ENCODE data around the gene KRT31.
"Not testable (repeated sequence)": the region's sequence is repeated elsewhere in the genome, so short reads cannot be mapped to it uniquely, and the experiment has no call there.

KRT31 gene

DNA sequence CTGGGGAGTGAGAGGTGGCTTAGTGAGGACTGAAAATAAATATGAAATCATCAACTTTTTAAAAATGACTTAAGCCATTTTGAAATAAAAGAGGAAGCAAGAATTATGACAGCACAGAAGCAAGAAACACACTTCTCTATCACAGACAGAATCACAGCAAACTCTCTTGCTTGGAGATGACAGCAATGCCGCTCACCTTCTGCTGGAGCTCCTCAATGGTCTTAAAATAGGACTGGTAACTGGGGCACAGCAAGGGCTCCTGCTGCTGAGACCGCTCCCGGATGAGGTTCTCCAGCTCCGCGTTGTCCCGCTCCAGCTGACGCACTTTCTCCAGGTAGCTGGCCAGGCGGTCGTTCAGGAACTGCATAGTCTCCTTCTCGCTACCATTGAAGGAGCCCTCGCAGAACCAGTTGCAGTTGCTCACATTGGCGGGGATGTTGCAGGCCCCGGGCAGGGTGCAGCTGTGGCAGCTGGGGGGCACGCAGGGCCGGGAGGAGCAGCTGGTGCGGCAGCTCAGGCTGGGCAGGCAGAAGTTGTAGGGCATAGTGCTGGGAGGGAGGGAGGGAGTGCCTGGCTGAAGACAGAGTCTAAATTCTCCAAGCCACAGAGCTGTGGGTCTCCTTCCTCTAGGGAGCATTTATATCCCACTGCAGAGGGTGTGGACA lies at the start of gene KRT31:
Gene KRT31 (minus strand): TSS at position 613 of the 665 bp plus-strand sequence. CDS start 69 bp downstream, at position 544.
- DNase-seq: no peak

DNA sequence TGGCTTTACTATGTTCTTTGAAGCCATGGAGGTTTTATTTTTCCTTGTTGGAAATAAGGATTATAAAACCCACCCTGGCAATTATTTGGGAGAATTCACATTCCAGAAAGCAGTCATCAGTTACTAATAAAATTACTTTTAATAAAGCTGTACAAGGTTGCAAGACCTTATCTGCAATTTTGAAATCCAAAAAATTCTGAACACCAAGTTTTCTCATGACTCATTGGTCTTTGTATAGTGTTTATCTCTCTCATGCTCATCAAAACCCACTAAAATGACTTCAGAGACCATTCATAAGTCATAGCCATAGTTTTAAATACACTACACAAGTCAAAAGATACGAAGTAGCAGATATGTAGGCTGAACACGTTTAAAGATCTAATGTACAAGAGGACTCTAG lies 49.4 kb upstream of the KRT31 start:
- no peak for DNase-seq

DNA sequence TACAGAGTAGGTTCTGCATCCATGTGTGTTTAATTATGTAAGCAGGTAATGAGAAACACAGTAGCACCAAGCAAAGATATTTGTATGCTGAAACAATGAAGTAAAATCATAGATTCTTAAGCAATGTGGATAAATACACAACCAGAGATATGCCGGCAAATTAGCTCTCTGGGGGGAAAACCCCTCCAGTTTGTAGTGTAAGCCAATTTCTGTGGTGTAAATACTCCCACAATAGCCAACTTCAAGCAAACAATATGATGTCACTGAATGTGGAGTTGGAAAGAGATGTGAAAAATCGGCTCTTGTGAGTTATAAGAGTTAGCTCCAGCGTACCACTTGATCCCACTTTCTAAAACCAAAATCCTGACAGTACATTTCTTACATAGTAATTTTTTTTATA lies 47.2 kb upstream of the KRT31 start:
- DNase-seq: no peak

DNA sequence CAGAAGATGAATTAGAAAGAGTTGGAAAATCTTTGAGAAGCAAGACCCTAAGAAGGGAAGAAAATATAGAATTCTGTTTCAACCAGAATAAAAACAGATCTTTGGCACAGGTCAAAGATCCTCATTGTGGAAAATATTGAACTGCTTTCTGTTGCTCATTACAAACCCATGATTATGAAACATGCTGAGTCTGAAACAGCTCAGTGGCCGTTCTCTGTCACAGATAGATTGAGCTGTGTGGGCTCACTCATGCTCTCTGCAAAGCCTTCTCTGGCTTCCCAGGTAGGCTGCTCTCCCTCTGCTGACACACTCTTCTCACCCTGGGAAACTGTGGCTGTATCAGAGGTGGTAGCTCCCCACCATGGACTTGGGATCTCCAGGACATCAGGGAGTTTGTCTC lies 46.8 kb upstream of the KRT31 start:
- no peak for DNase-seq

DNA sequence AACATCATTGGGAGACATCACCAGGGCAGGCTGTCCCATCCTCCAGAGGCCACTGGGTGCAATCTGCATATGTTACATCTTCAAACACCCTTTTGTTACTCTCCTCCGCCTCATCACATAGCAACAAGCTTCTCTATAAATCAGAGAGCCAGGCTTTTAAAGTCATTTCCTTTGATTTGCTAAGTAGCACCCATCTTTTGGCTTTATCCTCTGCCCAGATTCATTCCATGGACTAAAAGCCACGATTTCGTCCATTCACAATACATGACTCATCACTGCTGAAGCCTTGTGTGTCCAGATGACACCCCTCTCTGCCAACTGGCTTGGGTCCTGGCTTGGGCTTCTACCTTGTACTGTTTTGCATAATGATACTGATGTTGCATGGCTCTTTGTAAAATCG lies 45.3 kb upstream of the KRT31 start:
- no peak for DNase-seq

DNA sequence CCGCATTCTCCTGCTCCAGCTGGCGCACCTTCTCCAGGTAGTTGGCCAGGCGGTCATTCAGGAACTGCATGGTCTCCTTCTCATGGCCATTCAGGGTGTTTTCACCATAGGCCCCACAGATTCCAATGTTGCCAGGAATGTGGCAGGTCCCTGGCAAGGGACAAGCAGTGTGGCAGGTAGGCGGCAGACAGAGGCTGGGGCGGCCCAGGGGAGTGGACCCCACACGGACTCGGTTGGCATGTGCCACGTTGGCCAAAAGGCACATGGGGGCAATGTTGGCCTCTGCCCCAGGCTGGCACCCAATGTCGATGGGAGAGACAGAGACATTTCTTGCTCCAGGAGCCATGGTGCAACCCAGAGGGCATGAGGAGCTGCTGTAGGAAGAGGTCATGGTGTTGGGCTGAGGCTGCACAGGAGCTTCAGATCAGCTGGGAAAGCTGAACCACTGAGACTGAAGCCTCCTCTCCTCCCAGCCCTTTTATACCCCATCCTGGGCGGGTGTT lies 43.2 kb upstream of the KRT31 start, which contains the start of gene KRT38:
Gene KRT38 (minus strand): TSS at position 453 of the 503 bp plus-strand sequence. CDS start 62 bp downstream, at position 391.
- no peak for DNase-seq

DNA sequence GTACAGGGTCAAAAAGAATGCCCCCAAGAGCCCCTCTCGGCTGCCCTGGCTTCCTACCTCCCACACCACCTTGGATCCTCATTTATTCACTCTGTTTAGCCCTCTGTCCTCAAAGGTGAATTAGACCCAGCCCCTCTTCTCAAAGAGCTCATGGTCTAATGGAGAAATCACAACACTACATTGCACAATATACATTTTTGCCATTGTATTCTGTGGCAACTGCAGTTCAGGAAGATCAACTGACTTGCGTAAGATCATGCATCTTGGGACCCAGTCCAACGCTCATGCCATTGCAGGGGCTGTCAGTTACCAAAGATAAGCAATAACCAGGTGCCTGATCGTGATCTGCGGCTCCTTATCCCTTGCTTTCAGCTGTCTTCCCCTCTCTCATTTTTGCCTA lies 42.0 kb upstream of the KRT31 start:
- DNase-seq: no peak

DNA sequence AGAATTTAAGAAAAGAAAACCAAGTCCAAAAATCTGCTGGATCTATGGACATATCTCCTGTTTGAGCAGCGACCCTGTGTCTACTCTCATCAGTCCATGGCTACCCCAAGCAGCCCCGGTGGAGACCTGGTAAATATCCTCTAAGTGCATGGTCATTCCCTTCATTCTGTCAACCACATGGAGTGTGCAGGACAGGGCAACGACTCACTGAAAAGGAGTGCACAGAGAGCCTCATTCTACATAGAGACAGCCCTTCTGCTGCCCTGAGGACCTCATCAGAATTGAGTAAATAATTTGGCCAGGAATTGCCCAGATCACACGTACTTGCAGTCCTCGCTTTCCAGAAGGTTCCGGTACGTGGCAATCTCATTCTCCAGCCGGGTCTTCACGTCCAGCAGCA lies 40.4 kb upstream of the KRT31 start:
- no peak for DNase-seq

DNA sequence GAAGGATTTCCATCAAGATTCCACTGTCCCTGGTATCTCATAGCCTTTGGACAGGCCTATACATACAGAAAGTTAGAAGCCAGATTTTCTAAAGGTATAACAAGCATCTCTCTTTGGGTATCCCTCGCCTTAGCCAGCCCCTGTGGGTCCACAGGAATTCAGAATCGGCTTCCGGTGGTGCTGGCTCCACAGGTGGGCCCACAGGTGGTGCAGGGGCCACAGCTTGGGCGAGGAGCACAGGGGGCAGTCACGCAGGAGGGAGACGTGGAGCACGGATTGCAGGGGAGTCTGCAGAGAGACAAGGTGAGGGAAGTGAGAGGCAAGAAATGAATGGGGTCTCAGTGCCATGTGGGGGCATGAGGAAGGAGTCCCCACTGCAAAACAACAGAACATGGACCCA lies 39.8 kb upstream of the KRT31 start:
- no peak for DNase-seq

DNA sequence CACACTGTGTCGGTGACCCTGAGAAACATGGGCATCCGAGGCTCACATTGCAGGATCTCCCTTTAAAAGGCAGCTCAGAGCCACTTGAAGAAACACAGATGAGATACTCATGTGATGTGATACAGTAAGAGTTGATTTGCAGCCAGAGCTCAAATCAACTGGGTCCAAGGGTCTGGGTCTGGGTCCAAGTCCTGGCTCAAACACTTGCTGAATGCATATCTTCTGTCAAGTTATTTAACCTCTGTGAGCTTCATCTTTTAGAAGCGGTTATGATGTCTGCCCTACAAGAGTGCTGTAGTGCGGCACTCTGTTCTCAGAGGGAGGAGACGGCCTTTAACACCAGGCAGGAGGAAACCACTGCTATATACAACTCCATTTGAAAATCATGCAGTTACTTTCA lies 37.0 kb upstream of the KRT31 start:
- DNase-seq: no peak

DNA sequence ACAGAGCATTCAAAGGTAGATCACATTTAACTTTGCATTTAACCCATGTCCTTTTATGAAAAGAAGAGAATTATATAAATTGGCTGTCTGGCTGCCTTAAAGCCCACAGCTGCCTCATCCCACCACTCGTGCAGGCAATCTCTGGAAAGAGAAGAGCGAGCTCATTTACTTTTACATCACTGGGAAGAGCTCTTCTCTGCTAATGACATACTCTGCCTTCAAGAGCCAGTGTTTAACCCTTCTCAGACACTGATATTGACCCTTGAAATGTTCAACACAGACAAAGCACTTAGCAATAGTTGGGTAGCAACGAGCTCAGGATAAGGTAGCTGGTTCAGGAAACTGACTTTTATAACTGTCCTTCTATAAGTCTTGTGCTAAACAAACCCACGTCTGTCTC lies 36.6 kb upstream of the KRT31 start:
- peak; percentile 40 for DNase-seq

DNA sequence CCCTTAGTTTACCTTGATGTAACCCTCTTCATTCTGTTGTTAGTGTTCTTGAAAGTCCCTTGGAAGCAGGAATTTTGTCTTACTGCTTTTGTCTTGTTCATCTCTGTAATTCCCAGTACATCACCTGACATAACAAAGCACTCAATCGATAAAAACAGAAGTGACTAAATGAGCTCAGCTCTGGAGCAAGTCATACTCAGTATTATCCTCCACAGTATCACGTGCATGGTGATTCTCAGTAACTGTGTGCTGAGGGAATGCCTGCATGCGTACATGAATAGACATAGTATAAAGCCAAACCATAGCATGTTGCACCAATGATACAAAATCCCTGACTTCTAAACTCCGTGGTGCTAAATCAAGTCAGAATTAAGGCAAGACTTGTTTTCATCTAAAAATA lies 36.2 kb upstream of the KRT31 start:
- no peak for DNase-seq

DNA sequence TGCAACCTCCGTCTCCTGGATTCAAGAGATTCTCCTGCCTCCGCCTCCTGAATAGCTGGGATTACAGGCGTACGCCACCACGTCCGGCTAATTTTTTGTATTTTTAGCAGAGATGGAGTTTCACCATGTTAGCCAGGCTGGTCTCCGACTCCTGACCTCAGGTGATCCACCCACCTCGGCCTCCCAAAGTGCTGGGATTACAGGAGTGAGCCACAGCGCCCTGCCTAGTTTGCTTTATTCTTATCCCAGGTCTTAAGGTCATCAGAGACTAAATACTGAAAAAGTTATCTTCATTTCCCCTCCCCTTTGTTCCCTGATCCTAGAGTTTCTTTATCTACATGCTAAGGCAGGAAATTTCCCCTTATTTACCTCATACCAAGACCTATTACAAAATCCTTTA lies 33.0 kb upstream of the KRT31 start:
- DNase-seq: not testable (repeated sequence)

DNA sequence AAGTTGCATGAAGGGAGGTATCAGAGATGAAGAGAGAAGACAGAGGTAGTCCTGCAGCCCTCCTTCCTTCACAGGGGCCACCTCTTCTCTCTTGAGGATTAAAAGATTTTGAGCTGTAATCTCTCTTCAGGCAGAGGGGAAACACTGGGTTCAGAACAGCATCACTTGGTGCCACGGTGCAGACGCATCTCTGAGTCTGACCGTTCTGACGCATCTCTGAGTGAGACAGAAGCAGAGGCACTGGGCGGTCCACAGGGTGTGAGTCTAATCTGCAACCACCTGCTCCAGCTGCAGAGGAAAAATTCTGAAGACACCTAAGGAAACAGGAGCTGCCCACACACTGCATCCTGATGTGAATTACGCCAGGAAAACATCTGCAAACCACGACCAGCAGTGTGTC lies 32.3 kb upstream of the KRT31 start:
- DNase-seq: no peak

DNA sequence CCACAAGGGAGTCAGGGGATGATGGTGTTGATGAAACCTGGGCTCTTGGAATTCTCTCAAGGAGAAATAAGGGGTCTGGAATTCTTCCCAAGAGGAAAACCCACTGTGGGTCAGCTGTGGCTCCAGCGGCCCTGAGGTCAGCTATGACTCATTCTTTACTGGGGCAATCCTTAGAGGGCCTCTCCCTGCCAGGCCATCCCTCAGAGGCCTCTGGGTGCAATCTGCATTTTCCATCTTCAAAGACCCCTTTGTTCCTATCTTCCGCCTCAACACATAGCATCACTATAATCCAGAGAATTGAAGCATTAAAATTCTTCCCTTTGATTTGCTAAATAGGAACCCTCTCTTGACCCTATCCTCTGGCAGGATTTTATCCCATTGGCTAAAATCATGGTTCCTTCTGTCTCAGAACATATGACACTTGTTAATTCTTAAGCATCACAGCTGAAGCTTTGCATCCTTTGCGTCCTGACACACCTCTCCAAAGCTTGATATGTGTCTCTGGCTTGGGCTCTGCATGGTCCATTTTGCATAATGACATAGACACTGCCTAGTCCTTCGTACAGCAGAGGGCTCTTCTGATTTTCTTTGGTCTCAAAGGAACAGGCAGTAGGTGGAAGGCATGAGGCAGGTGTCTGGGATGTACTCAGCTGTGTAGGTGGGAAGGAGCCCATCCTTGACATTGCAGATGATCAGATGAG lies 31.3 kb upstream of the KRT31 start:
- DNase-seq: no peak

DNA sequence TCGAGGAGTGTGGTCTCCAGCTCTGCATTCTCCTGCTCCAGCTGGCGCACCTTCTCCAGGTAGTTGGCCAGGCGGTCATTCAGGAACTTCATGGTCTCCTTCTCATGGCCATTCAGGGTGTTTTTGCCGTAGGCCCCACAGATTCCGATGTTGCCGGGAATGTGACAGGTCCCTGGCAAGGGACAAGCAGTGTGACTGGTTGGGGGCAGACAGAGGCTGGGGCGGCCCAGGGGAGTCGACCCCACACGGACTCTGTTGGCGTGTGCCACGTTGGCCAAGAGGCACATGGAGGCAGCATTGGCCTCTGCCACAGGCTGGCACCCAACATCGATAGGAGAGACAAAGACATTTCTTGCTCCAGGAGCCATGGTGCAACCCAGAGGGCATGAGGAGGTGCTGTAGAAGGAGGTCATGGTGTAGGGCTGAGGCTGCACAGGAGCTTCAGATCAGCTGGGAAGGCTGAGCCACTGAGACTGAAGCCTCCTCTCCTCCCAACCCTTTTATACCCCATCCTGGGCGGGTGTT lies 26.8 kb upstream of the KRT31 start, which contains the start of gene KRT37:
Gene KRT37 (minus strand): TSS at position 475 of the 525 bp plus-strand sequence. CDS start 62 bp downstream, at position 413.
- DNase-seq: no peak

DNA sequence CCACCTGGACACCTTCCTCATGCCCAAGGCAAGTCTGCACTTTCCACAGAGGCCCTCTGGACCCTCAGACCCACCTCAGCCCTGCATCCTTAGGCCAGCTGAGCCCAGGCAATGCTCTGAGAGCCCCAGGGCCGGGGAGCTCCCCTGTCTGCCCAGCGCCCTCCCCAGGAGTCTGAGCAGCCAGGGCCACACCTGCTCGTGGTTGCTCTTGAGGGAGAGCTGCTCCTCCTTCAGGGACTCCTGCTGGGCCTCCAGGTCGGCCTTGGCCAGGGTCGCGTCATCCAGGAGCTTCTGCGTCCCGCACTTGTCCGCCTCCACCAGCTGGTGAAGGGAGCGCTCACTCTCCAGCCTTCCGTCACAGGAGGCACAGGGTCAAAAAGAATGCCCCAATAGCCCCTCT lies 25.2 kb upstream of the KRT31 start:
- DNase-seq: not testable (repeated sequence)

DNA sequence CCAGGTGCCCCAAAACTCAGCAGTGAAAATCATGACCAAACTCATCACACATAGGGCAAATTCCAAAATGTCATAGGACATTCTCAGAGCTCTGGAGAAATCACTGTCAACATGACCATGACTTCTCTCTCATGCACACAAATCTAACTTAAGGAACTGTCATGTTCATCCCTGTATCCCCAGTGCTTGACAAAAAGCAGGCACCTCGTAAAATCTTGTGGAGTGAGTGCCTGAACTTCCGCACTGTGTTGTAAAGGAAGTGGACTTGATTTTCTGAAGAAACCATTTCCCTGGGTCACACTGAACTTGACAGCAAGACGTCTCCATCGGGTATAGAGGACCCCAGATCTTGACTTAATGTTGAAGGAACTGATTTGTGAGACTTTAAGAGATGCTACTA lies 24.2 kb upstream of the KRT31 start:
- no peak for DNase-seq

DNA sequence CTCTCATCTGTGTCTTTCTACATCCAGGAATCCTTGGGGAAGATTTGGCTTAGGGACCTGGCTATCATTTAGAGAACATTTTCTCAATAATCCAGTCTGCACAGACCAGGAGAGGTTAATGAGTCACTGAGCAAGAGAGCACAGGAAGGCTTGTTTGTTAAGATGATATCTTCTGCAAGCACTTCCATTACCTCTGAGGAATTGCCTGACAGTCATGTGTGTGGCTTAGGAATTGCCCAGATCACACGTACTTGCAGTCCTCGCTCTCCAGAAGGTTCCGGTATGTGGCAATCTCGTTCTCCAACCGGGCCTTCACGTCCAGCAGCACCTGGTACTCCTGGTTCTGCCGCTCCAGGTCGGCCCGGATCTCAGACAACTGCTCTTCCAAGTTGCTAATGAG lies 23.7 kb upstream of the KRT31 start:
- DNase-seq: no peak

DNA sequence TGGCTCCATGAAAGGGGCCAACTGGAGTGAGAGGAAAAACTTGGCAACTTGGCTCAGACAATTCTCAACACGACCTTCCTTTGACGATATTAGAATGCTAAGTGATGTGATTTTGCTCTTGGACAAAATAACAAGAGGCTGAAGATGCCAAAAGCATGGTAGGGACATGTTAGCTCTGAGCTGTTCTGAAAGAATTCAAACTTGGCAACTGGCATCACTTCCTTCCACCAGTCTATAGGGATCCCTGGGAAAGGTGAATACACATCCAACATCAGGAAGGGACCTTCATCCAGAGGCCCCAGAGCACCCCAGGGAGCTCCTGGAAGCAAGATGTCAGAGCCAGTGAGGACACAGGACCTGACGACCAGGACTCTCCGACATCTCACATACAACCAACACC lies 22.7 kb upstream of the KRT31 start:
- DNase-seq: no peak

DNA sequence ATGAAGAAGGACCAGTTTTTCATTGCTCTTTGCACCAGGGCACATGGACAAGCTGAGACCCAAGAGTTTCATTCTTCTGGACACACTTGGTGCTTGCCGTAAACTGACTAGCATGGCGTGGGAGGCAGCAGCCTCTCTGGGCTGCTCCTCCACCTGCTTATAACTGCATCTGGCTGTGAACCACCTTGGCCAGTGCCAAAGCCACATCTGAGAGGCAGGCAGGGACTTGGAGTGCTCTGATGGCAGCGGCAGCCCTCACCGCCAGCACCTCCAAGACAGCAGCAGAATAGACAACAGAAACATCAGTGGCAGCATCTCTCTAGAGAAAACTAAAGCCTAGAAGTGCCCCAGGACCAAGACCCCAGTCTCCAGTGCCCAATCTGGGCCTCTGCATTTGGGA lies 22.3 kb upstream of the KRT31 start:
- no peak for DNase-seq

DNA sequence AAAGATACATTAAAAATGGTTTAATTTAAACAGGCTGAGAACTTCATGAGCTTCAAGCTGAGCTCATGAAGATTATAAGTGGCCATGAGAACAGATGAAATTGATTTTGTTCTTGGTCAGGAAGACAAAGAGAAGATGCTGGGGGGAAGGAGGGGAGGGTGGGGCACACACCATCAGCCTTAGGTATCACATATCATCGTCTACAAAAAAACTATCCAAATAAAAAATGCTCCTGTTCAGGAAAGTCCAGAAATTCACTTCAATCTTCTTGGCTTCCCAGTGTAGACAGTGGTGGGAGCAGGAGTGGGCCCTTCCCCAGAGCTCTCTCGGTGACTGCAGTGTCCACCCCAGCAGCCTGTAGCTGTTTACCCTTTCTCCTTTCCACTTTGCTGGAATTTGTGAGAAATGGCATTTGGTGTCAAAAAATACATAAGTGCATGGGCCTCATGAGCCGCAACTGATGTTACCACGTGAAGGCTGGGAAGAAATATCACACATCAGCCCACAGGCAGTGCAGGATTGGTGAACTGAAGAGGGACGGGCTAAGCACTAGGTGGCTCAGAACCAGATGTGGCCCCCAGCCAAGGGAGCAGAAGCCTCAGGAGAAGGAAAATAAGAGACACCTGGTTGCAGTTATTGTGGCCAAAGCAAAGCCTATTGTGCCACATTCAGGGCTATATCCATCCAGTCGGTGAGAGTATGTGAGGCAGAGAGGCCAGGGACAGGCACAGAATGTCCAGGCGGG lies 20.9 kb upstream of the KRT31 start:
- peak; percentile 32 for DNase-seq

DNA sequence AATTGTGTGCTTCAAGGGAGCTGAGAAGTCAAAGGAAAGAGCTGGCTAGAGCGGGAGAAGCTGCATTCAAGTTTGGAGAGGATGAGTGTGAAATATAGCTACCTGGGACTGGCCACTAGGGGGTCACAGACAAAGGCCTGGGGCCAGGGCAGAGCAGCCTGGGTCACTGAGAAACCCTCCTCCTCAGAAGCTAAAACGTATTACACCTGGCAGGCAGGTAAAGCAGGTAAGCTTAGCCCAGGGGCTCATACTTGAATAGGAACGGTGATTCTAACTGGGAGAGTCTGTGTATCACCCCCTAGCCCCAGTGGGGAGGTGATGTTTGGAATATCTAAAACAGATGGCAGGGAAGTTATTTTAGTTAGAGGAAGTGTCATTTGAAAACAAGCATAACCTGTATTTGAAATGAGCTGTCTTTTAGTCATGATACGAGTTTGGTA lies 20.2 kb upstream of the KRT31 start:
- DNase-seq: no peak

Measured in NCI-H2029 treated with DMSO at 0.1 percent for 48 hours (cell line).